A673 (cell line): Measurements from ENCODE around the gene TMC4. TPM values are rescaled to one million over a fixed set of nuclear protein-coding genes. Genes with fewer than 3 reads are reported as not detected.

Experiments used
- BruUV-seq: library from RNA; stranded (reverse); fragments of 400-500 nt; replicated peaks from 2 replicates; lab custom pipeline; 2021; lab: Mats Ljungman, UMichigan
- CTCF ChIA-PET: fragments of 300-600 bp; sonication (Branson Sonifier 250); formaldehyde crosslinking; loops from one replicate; lab custom pipeline; 2022; ENCODE audit warnings: antibody characterized with exemption; lab: Charles Lee
- POLR2A ChIA-PET: fragments of 300-600 bp; sonication (Branson Sonifier 250); formaldehyde crosslinking; loops from one replicate; lab custom pipeline; 2022; ENCODE audit warnings: antibody characterized with exemption; ENCODE audit not compliant: low non-redundant PET; lab: Charles Lee
- DNase-seq: peaks from one replicate; pipeline ENCODE4 v3.0.0-alpha.2; 2015; ENCODE audit warnings: low spot score
- H3K27ac ChIP-seq: fragments of 200-600 bp; sonication (generic); 2 replicates; pipeline ENCODE4 v1.5.1; 2016; ENCODE audit warnings: mixed run types, low read depth, mild to moderate bottlenecking, mixed read lengths, antibody characterized with exemption, low read length; ENCODE audit not compliant: poor library complexity, severe bottlenecking
- H3K27me3 ChIP-seq: fragments of 200-600 bp; sonication (generic); replicated peaks from 2 replicates; pipeline ENCODE4 v1.6.1; 2017; ENCODE audit warnings: mixed run types, low read depth, mild to moderate bottlenecking, mixed read lengths, antibody characterized with exemption, low read length; ENCODE audit not compliant: insufficient read depth, poor library complexity
- H3K36me3 ChIP-seq: fragments of 200-600 bp; sonication (generic); 2 replicates; pipeline ENCODE4 v1.6.1; 2016; ENCODE audit warnings: mixed run types, mild to moderate bottlenecking, mixed read lengths, antibody characterized with exemption, low read length; ENCODE audit not compliant: insufficient read depth, poor library complexity, severe bottlenecking
- H3K4me1 ChIP-seq: fragments of 200-600 bp; sonication (generic); 2 replicates; pipeline ENCODE4 v1.6.1; 2017; ENCODE audit warnings: mixed run types, mild to moderate bottlenecking, mixed read lengths, antibody characterized with exemption, low read length; ENCODE audit not compliant: insufficient read depth, poor library complexity, severe bottlenecking
- H3K4me3 ChIP-seq: fragments of 200-600 bp; sonication (generic); 2 replicates; pipeline ENCODE4 v1.5.1; 2016; ENCODE audit warnings: low read depth, mixed run types, mild to moderate bottlenecking, mixed read lengths, low read length; ENCODE audit not compliant: poor library complexity, severe bottlenecking
- H3K9me3 ChIP-seq: fragments of 200-600 bp; sonication (generic); 2 replicates; pipeline ENCODE4 v1.6.1; 2016; ENCODE audit warnings: mixed run types, low read depth, mild to moderate bottlenecking, mixed read lengths, antibody characterized with exemption, low read length; ENCODE audit not compliant: poor library complexity, severe bottlenecking
- CTCF ChIP-seq: fragments of 300-800, 200-600 bp; sonication (generic); conservative IDR thresholded peaks from 2 replicates; pipeline ENCODE4 v1.5.1; 2017; ENCODE audit warnings: low read depth, mild to moderate bottlenecking, antibody characterized with exemption, low read length, moderate library complexity, mixed read lengths
- EZH2 ChIP-seq: fragments of 200-600 bp; sonication (generic); IDR thresholded peaks from 2 replicates; pipeline ENCODE4 v1.6.1; 2017; ENCODE audit warnings: borderline replicate concordance, low read depth, mild to moderate bottlenecking, mixed read lengths, antibody characterized with exemption, low read length; ENCODE audit not compliant: poor library complexity, severe bottlenecking
- intact Hi-C: fragments of 100-400 bp; cut with micrococcal nuclease; formaldehyde crosslinking; loops from one replicate; pipeline ENCODE4 v1.10.0; 2022; ENCODE audit not compliant: unreplicated experiment
- total RNA-seq: library from RNA; stranded (reverse); gene quantifications from 2 replicates; pipeline ENCODE4 v1.2.3, GENCODE V29; 2021

The TMC4 gene
- total RNA-seq, 1 experiment from 2014 or later, result 0.58 TPM

GRCh38 chr19:54189735-54190502 lies 17.0 kb upstream of the TMC4 start:
- Histone ChIP-seq H3K4me1 (peaks cover 17% of the 10 kb centered on the region), H3K9me3 (no peaks in the 10 kb centered on the region), H3K36me3 (peaks cover 16% of the 10 kb centered on the region), H3K27ac (peak overlapping the region; percentile 98), H3K27me3 (no peaks in the 10 kb centered on the region), H3K4me3 (peak overlapping the region; percentile 91)
- ChIA-PET CTCF (interaction anchor here (0.5 to 0.6 kb wide), 2 partner anchors 485 to 890 kb away, joined by 4 to 6 read pairs; no protein-coding TSS in a partner anchor), POLR2A (interaction anchor here (0.5 to 1.0 kb wide), 7 partner anchors 10 to 300 kb away, joined by 3 to 6 read pairs (median 5); partner anchors contain the start of gene RPS9)
- intact Hi-C loops, result loop anchor here (2.0 kb wide), 1 partner anchor 29 kb away; no protein-coding TSS in a partner anchor
- BruUV-seq, result no TSS peak
- TF ChIP-seq CTCF (no peak), EZH2 (no peak)
- DNase-seq, result peak; percentile 100

- peaks cover 12% of the 10 kb centered on the region for H3K36me3 ChIP-seq
- intact Hi-C loops, result loop anchor here (2.0 kb wide), 1 partner anchor 28 kb away; no protein-coding TSS in a partner anchor
- no TSS peak for BruUV-seq
- H3K4me3 ChIP-seq, result peak within 1 kb of the TSS; percentile 91
- no peaks in the 10 kb centered on the region for H3K9me3 ChIP-seq
- DNase-seq, result no peak
- peaks cover 17% of the 10 kb centered on the region for H3K4me1 ChIP-seq
- no peak for TF ChIP-seq EZH2
- TF ChIP-seq CTCF, result 0 out of 2 replicates have a peak, but pooled peaks have one; percentile 21
- H3K27me3 ChIP-seq, result no peaks in the 10 kb centered on the region
- CTCF ChIA-PET, result interaction anchor here (0.5 to 0.6 kb wide), 2 partner anchors 486 to 891 kb away, joined by 4 to 6 read pairs; no protein-coding TSS in a partner anchor
- H3K27ac ChIP-seq, result peak within 1 kb of the TSS; percentile 98
- POLR2A ChIA-PET, result interaction anchor here (0.5 to 0.9 kb wide), 5 partner anchors 11 to 299 kb away, joined by 4 to 6 read pairs (median 6); partner anchors contain the start of gene RPS9
Measured at GRCh38 chr19:54189145-54189734, 16.3 kb upstream of the TMC4 start, which contains the start of gene MBOAT7. MBOAT7 (minus strand) TSS chr19:54189580; CDS start chr19:54188508, 1,072 bp downstream.

GRCh38 chr19:54188215-54188871 lies 15.4 kb upstream of the TMC4 start:
- ChIA-PET CTCF (no interaction called here), POLR2A (no interaction called here)
- TF ChIP-seq CTCF (no peak), EZH2 (no peak)
- peak overlapping the region; percentile 98 for H3K27ac ChIP-seq
- intact Hi-C loops, result loop anchor here (2.0 kb wide), 1 partner anchor 28 kb away; no protein-coding TSS in a partner anchor
- no peaks in the 10 kb centered on the region for H3K27me3 ChIP-seq
- TSS peak; percentile 28 for BruUV-seq
- peaks cover 17% of the 10 kb centered on the region for H3K4me1 ChIP-seq
- peaks cover 6% of the 10 kb centered on the region for H3K36me3 ChIP-seq
- peak overlapping the region; percentile 87 for H3K4me3 ChIP-seq
- H3K9me3 ChIP-seq, result no peaks in the 10 kb centered on the region
- DNase-seq, result no peak
